ENCODE measurements around the gene APOBEC3C.

DNA sequence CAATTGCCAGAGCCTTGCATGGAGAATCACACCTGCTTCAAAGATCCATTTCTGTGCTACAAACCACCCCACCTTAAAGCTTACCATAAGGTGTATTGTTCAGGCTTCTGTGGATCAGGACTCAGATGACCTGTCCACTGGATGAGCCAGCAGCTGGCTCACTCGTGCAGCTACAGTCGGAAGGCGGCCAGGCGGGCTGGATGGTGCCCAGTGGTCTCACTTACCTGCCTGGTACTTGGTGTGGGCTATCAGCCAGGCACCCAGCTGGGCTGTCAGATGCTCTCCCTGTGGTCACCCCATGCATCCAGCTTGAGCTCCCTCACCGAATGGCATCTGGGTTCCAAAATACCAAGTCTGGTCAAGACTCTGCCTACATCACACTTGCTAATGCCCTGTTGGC lies 42.9 kb upstream of the APOBEC3C start:
- TF ChIP-seq, protein P1, sequence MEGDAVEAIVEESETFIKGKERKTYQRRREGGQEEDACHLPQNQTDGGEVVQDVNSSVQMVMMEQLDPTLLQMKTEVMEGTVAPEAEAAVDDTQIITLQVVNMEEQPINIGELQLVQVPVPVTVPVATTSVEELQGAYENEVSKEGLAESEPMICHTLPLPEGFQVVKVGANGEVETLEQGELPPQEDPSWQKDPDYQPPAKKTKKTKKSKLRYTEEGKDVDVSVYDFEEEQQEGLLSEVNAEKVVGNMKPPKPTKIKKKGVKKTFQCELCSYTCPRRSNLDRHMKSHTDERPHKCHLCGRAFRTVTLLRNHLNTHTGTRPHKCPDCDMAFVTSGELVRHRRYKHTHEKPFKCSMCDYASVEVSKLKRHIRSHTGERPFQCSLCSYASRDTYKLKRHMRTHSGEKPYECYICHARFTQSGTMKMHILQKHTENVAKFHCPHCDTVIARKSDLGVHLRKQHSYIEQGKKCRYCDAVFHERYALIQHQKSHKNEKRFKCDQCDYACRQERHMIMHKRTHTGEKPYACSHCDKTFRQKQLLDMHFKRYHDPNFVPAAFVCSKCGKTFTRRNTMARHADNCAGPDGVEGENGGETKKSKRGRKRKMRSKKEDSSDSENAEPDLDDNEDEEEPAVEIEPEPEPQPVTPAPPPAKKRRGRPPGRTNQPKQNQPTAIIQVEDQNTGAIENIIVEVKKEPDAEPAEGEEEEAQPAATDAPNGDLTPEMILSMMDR (IDR thresholded peaks at IDR 0.05) = no peak
- TF ChIP-seq, protein P2, sequence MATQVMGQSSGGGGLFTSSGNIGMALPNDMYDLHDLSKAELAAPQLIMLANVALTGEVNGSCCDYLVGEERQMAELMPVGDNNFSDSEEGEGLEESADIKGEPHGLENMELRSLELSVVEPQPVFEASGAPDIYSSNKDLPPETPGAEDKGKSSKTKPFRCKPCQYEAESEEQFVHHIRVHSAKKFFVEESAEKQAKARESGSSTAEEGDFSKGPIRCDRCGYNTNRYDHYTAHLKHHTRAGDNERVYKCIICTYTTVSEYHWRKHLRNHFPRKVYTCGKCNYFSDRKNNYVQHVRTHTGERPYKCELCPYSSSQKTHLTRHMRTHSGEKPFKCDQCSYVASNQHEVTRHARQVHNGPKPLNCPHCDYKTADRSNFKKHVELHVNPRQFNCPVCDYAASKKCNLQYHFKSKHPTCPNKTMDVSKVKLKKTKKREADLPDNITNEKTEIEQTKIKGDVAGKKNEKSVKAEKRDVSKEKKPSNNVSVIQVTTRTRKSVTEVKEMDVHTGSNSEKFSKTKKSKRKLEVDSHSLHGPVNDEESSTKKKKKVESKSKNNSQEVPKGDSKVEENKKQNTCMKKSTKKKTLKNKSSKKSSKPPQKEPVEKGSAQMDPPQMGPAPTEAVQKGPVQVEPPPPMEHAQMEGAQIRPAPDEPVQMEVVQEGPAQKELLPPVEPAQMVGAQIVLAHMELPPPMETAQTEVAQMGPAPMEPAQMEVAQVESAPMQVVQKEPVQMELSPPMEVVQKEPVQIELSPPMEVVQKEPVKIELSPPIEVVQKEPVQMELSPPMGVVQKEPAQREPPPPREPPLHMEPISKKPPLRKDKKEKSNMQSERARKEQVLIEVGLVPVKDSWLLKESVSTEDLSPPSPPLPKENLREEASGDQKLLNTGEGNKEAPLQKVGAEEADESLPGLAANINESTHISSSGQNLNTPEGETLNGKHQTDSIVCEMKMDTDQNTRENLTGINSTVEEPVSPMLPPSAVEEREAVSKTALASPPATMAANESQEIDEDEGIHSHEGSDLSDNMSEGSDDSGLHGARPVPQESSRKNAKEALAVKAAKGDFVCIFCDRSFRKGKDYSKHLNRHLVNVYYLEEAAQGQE (IDR thresholded peaks at IDR 0.05; ENCODE audit: low read depth, low read length) = no peak
- TF ChIP-seq JUND (IDR thresholded peaks at IDR 0.05) (no peak), RXRA (IDR thresholded peaks at IDR 0.05; ENCODE audit: borderline replicate concordance, low read depth) (no peak), FOXM1 (IDR thresholded peaks at IDR 0.05; ENCODE audit: low read depth) (no peak), ELF1 (IDR thresholded peaks at IDR 0.05) (no peak), GABPA (IDR thresholded peaks at IDR 0.05; ENCODE audit: low read depth) (no peak), EZH2phosphoT487 (IDR thresholded peaks at IDR 0.05; ENCODE audit: borderline replicate concordance, low read depth) (no peak), EP300 (IDR thresholded peaks at IDR 0.05; ENCODE audit: borderline replicate concordance in 1 of 2, low read depth in 1 of 2, low read length in 1 of 2) (no peak), RCOR1 (IDR thresholded peaks at IDR 0.05; ENCODE audit: low read length) (no peak)
- TF ChIP-seq, protein P3, sequence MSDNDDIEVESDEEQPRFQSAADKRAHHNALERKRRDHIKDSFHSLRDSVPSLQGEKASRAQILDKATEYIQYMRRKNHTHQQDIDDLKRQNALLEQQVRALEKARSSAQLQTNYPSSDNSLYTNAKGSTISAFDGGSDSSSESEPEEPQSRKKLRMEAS (IDR thresholded peaks at IDR 0.05; ENCODE audit: low read depth) = no peak
